GM19467 (cell line): ENCODE results near the gene AOAH.

ENCODE experiments used
- ATAC-seq: cut with Tn5 transposase; IDR thresholded peaks from one replicate; pipeline ENCODE4 v1.9.1; 2021; ENCODE audit warnings: mild to moderate bottlenecking, moderate library complexity; ENCODE audit not compliant: unreplicated experiment

The AOAH gene

GRCh38 chr7:36723951-36724664 lies at the start of gene AOAH:
Gene AOAH, minus strand, starts transcription at chr7:36724494. Its CDS starts 346 bp downstream, at chr7:36724148.
- peak; percentile 92 for ATAC-seq

GRCh38 chr7:36766451-36766850 lies 42.2 kb upstream of the AOAH start:
- ATAC-seq, result no peak

- ATAC-seq, result no peak
Observed at GRCh38 chr7:36765605-36766004, 41.3 kb upstream of the AOAH start.

GRCh38 chr7:36764929-36765328 lies 40.6 kb upstream of the AOAH start:
- ATAC-seq, result no peak

GRCh38 chr7:36763132-36763816 lies 39.0 kb upstream of the AOAH start:
- no peak for ATAC-seq

- ATAC-seq, result no peak
Observed at GRCh38 chr7:36762394-36762793, 38.1 kb upstream of the AOAH start.

- ATAC-seq, result no peak
Observed at GRCh38 chr7:36761835-36762234, 37.5 kb upstream of the AOAH start.

GRCh38 chr7:36760856-36761762 lies 36.8 kb upstream of the AOAH start:
- ATAC-seq, result no peak

GRCh38 chr7:36758879-36759278 lies 34.6 kb upstream of the AOAH start:
- no peak for ATAC-seq

GRCh38 chr7:36755484-36755883 lies 31.2 kb upstream of the AOAH start:
- no peak for ATAC-seq

GRCh38 chr7:36752026-36752711 lies 27.9 kb upstream of the AOAH start:
- no peak for ATAC-seq

GRCh38 chr7:36750451-36750850 lies 26.2 kb upstream of the AOAH start:
- no peak for ATAC-seq

- no peak for ATAC-seq
Observed at GRCh38 chr7:36749282-36749960, 25.1 kb upstream of the AOAH start.

GRCh38 chr7:36748017-36748487 lies 23.8 kb upstream of the AOAH start:
- ATAC-seq, result no peak

GRCh38 chr7:36747280-36748016 lies 23.2 kb upstream of the AOAH start:
- no peak for ATAC-seq

- no peak for ATAC-seq
Observed at GRCh38 chr7:36746347-36746746, 22.1 kb upstream of the AOAH start.

- ATAC-seq, result no peak
Observed at GRCh38 chr7:36742911-36743775, 18.8 kb upstream of the AOAH start.

GRCh38 chr7:36741866-36742265 lies 17.6 kb upstream of the AOAH start:
- ATAC-seq, result no peak

GRCh38 chr7:36739351-36739750 lies 15.1 kb upstream of the AOAH start:
- ATAC-seq, result no peak
